Mucosa of descending colon (tissue), 3 donors: ENCODE data around the gene MLLT10. TPM values are rescaled to one million over a fixed set of nuclear protein-coding genes. Genes with fewer than 3 reads are reported as not detected.

Experiments
- ATAC-seq: fragments of 200-7000 bp; cut with Tn5 transposase; one replicate; pipeline ENCODE4 v1.9.1; 2020; ENCODE audit warnings: mild to moderate bottlenecking, moderate library complexity
- DNase-seq, 3 donors: peaks; one replicate each; pipeline ENCODE4 v3.0.0-alpha.2; 2020
- H3K36me3 ChIP-seq: fragments of 200-600 bp; one replicate; pipeline ENCODE4 v1.8.0; 2021; ENCODE audit warnings: low read depth, mild to moderate bottlenecking
- H3K4me1 ChIP-seq: fragments of 200-600 bp; one replicate; pipeline ENCODE4 v1.8.0; 2021; ENCODE audit warnings: low read depth, mild to moderate bottlenecking
- H3K4me3 ChIP-seq: fragments of 200-600 bp; one replicate; pipeline ENCODE4 v1.8.0; 2021; ENCODE audit warnings: mild to moderate bottlenecking
- H3K9me3 ChIP-seq: fragments of 200-600 bp; one replicate; pipeline ENCODE4 v1.8.0; 2021; ENCODE audit warnings: mild to moderate bottlenecking
- intact Hi-C, 2 donors: fragments of 100-400 bp; cut with DNase I in 1 of 2; cut with micrococcal nuclease in 1 of 2; formaldehyde crosslinking; loops; one replicate each; pipeline versions ENCODE4 v1.11.0 to v1.11.1; 2022; cut with DNase I, micrococcal nuclease
- total RNA-seq, 3 donors: library from RNA; stranded (reverse); fragmentation: NEBNext Ultra II Directional in 2 of 3; extraction: Animal tissue kit (Norgen Biotek cat#: 25700) in 2 of 3; gene quantifications; one replicate each; pipeline versions ENCODE4 v1.2.1 to v1.2.4, GENCODE V29; 2021 to 2023
- TF ChIP-seq, protein P1 (sequence below): fragments of 200-600 bp; IDR thresholded peaks from one replicate; pipeline ENCODE4 v1.8.0; 2022; ENCODE audit warnings: antibody characterized with exemption, mild to moderate bottlenecking
- donor health status: DM: no; HTN: no; CAD: no; lungs with moderate emphysema.
- donor health status: DM: no; HTN: no; CAD: no.
- donor health status: DM: no; HTN: yes; CAD: no.

MLLT10 gene
- total RNA-seq, 3 donors from 2014 or later, result 29.6 to 43.1 (median 35.8) TPM

- Histone ChIP-seq H3K36me3 (no peaks in the 10 kb centered on the region), H3K4me3 (no peak overlapping the region), H3K4me1 (peaks cover 19% of the 10 kb centered on the region), H3K9me3 (no peaks in the 10 kb centered on the region)
- intact Hi-C loops, result no loop called here
- DNase-seq, result no peak
- ATAC-seq, result no peak
- TF ChIP-seq, protein P1, sequence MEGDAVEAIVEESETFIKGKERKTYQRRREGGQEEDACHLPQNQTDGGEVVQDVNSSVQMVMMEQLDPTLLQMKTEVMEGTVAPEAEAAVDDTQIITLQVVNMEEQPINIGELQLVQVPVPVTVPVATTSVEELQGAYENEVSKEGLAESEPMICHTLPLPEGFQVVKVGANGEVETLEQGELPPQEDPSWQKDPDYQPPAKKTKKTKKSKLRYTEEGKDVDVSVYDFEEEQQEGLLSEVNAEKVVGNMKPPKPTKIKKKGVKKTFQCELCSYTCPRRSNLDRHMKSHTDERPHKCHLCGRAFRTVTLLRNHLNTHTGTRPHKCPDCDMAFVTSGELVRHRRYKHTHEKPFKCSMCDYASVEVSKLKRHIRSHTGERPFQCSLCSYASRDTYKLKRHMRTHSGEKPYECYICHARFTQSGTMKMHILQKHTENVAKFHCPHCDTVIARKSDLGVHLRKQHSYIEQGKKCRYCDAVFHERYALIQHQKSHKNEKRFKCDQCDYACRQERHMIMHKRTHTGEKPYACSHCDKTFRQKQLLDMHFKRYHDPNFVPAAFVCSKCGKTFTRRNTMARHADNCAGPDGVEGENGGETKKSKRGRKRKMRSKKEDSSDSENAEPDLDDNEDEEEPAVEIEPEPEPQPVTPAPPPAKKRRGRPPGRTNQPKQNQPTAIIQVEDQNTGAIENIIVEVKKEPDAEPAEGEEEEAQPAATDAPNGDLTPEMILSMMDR, result no peak
These were observed 14.0 kb upstream of the MLLT10 start for GRCh38 chr10:21519941-21520436.

DNA sequence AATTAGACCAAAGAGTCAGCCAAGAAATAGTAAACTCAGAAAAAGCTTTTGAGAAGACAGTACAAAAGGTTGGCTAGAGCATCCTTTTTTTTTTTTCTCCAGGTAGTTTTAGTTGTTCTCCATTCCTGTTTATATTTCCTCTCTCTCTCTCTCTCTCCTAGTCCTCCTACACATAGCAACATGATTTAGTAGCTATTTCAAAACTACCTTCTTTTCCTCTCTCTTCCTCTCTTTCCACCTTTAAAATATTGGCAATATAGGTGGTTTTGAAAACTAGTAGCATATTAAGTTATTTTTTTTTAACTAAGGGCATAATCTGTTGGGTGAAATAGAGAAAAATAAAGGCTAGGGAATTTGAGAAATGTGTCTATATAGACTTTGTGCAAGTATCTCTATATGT is 13.5 kb upstream of the MLLT10 start:
- DNase-seq, result no peak
- intact Hi-C loops, result no loop called here
- H3K36me3 ChIP-seq, result no peaks in the 10 kb centered on the region
- no peaks in the 10 kb centered on the region for H3K9me3 ChIP-seq
- TF ChIP-seq, protein P1, result no peak
- peaks cover 23% of the 10 kb centered on the region for H3K4me1 ChIP-seq
- no peak for ATAC-seq
- no peak overlapping the region for H3K4me3 ChIP-seq

DNA sequence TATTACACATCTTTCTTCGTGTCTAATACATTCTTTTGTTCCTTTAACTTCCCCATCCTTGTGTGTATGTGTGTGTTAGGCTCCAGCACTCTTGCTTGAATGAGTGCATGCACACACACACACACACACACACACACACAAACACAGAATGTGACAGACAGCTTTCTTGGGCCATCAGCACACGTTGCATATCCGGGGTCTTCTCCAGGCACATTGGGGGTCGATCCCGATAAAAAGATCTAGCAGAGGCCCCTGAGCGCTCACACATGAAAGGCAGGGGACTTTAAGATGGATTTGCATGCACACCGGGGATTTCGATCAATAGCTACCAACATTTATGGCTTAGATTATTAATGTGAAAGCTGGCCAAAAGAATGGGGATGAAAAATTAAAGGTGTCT is 13.1 kb upstream of the MLLT10 start:
- H3K4me1 ChIP-seq, result peaks cover 23% of the 10 kb centered on the region
- no peaks in the 10 kb centered on the region for H3K36me3 ChIP-seq
- DNase-seq (no peak), ATAC-seq (no peak)
- TF ChIP-seq, protein P1, result no peak
- no peaks in the 10 kb centered on the region for H3K9me3 ChIP-seq
- intact Hi-C loops, result no loop called here
- H3K4me3 ChIP-seq, result no peak overlapping the region

DNA sequence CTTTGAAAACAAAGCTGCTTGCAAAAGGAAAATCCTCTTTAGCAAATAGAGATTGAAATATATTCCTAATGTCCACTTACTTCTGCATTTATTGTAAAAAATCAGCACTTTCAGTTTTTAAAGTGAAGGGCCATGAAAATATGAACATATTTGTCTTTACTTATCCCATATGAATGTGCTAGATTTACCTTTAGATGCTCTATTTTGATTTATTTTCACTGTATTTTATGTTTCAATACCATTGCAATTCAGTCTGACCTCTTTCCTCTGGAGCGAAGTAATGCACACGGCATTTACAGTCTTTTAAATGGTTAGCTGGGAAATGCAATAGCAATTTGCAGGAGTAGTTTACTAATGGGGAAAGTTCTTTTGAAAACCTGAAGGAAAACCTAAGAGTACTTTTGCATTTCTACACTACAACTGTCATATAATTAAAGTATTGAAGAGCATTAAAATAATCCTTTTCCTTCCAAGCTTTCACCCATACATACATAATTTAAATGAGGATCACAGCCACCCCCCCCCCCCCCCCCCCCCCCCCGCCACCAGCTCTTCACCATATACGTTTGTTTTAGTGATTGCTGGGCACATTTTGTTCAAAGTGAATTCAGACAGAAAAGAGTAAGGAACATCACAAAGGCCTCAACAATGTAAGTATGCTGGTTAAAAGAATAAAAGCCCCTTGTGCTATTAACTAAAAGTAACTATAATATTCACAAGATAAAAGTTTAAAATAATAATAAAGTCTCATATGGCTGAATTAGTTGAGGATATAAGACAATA is 12.1 kb upstream of the MLLT10 start:
- no peak for ATAC-seq

GRCh38 chr10:21522631-21523406 is 11.2 kb upstream of the MLLT10 start:
- no peak for DNase-seq

More for the DNA sequence above, 12.1 kb upstream of the MLLT10 start:
- Histone ChIP-seq H3K9me3 (no peaks in the 10 kb centered on the region), H3K4me3 (no peak overlapping the region), H3K4me1 (peaks cover 18% of the 10 kb centered on the region), H3K36me3 (no peaks in the 10 kb centered on the region)
- DNase-seq, result no peak
- intact Hi-C loops, result no loop called here
- TF ChIP-seq, protein P1, result no peak

More at GRCh38 chr10:21522631-21523406, 11.2 kb upstream of the MLLT10 start:
- intact Hi-C loops, result no loop called here
- H3K9me3 ChIP-seq, result no peaks in the 10 kb centered on the region
- no peak for ATAC-seq
- H3K4me3 ChIP-seq, result no peak overlapping the region
- TF ChIP-seq, protein P1, result no peak
- no peaks in the 10 kb centered on the region for H3K36me3 ChIP-seq
- H3K4me1 ChIP-seq, result peaks cover 18% of the 10 kb centered on the region
